Retinal pigment epithelial cell (primary cell): ENCODE measurements around the gene USE1.

Source experiments
- DNase-seq: peaks from one replicate; pipeline ENCODE4 v3.0.0-alpha.2; 2010; ENCODE audit warnings: low read depth
- H3K4me3 ChIP-seq: 2 replicates; pipeline ENCODE4 v1.5.1; 2011; ENCODE audit warnings: mild to moderate bottlenecking, low read length, control low read depth, moderate library complexity
- CTCF ChIP-seq: conservative IDR thresholded peaks from 2 replicates; pipeline ENCODE4 v1.5.1; 2011; ENCODE audit warnings: low read depth, low read length, control low read depth, inconsistent platforms

The USE1 gene

GRCh38 chr19:17249887-17250548 lies 34.9 kb downstream of the USE1 start:
- H3K4me3 ChIP-seq = no peak overlapping the region
- TF ChIP-seq CTCF = no peak
- DNase-seq = no peak

GRCh38 chr19:17254636-17255035 lies 39.5 kb downstream of the USE1 start:
- TF ChIP-seq CTCF = no peak
- DNase-seq = no peak
- H3K4me3 ChIP-seq = no peak overlapping the region

GRCh38 chr19:17255150-17255621 lies 40.0 kb downstream of the USE1 start:
- no peak for TF ChIP-seq CTCF
- no peak overlapping the region for H3K4me3 ChIP-seq

GRCh38 chr19:17256130-17256529 lies 41.0 kb downstream of the USE1 start:
- no peak overlapping the region for H3K4me3 ChIP-seq
- no peak for DNase-seq
- TF ChIP-seq CTCF = no peak

More at GRCh38 chr19:17255150-17255621, 40.0 kb downstream of the USE1 start:
- no peak for DNase-seq

GRCh38 chr19:17259118-17259780 lies 44.1 kb downstream of the USE1 start:
- no peak for TF ChIP-seq CTCF
- DNase-seq = no peak
- H3K4me3 ChIP-seq = no peak overlapping the region

- no peak for DNase-seq
- TF ChIP-seq CTCF = no peak
- no peak overlapping the region for H3K4me3 ChIP-seq
Observed at GRCh38 chr19:17259934-17260333, 44.8 kb downstream of the USE1 start.

GRCh38 chr19:17260842-17261325 lies 45.7 kb downstream of the USE1 start:
- H3K4me3 ChIP-seq = no peak overlapping the region
- peak; percentile 84 for TF ChIP-seq CTCF
- DNase-seq = no peak
